NCI-H1417 treated with DMSO at 0.1 percent for 48 hours (cell line): ENCODE data around the gene EPB41L4B.
"Not testable (repeated sequence)": the region's sequence is repeated elsewhere in the genome, so short reads cannot be mapped to it uniquely, and the experiment has no call there.

ENCODE experiments used
- DNase-seq: peaks from one replicate; lab custom pipeline; 2025; lab: John Stamatoyannopoulos, UW

EPB41L4B gene

GRCh38 chr9:109297899-109298298 lies 23.0 kb downstream of the EPB41L4B start:
- DNase-seq = no peak

- DNase-seq = no peak
These were observed 25.4 kb downstream of the EPB41L4B start for GRCh38 chr9:109295221-109296130.

GRCh38 chr9:109290385-109290784 lies 30.5 kb downstream of the EPB41L4B start:
- DNase-seq = no peak

- no peak for DNase-seq
These were observed 30.9 kb downstream of the EPB41L4B start for GRCh38 chr9:109289931-109290330.

GRCh38 chr9:109289186-109289585 lies 31.7 kb downstream of the EPB41L4B start:
- no peak for DNase-seq

- DNase-seq = no peak
These were observed 33.9 kb downstream of the EPB41L4B start for GRCh38 chr9:109286981-109287380.

- no peak for DNase-seq
These were observed 34.3 kb downstream of the EPB41L4B start for GRCh38 chr9:109286571-109286977.

GRCh38 chr9:109283672-109284071 lies 37.2 kb downstream of the EPB41L4B start:
- DNase-seq = not testable (repeated sequence)

GRCh38 chr9:109283012-109283411 lies 37.8 kb downstream of the EPB41L4B start:
- DNase-seq = no peak

GRCh38 chr9:109282302-109282701 lies 38.6 kb downstream of the EPB41L4B start:
- no peak for DNase-seq

GRCh38 chr9:109281518-109281917 lies 39.3 kb downstream of the EPB41L4B start:
- no peak for DNase-seq

- no peak for DNase-seq
These were observed 42.0 kb downstream of the EPB41L4B start for GRCh38 chr9:109278848-109279247.

GRCh38 chr9:109278216-109278615 lies 42.6 kb downstream of the EPB41L4B start:
- DNase-seq = no peak

- DNase-seq = no peak
These were observed 43.4 kb downstream of the EPB41L4B start for GRCh38 chr9:109277451-109277850.

GRCh38 chr9:109276469-109277440 lies 44.1 kb downstream of the EPB41L4B start:
- no peak for DNase-seq

GRCh38 chr9:109274884-109275730 lies 45.8 kb downstream of the EPB41L4B start:
- DNase-seq = no peak

GRCh38 chr9:109273869-109274268 lies 47.0 kb downstream of the EPB41L4B start:
- no peak for DNase-seq

GRCh38 chr9:109272745-109273144 lies 48.1 kb downstream of the EPB41L4B start:
- DNase-seq = no peak

- no peak for DNase-seq
These were observed 48.8 kb downstream of the EPB41L4B start for GRCh38 chr9:109272045-109272444.

- no peak for DNase-seq
These were observed 49.6 kb downstream of the EPB41L4B start for GRCh38 chr9:109270971-109271925.
